OCI-LY7 (cell line): ENCODE data around the gene RTL10. TPM values are rescaled to one million over a fixed set of nuclear protein-coding genes. Genes with fewer than 3 reads are reported as not detected.
A peak's percentile ranks its signal among the peaks of the same experiment; 100 is the strongest.

Experiments used
- BruUV-seq: library from RNA; stranded (reverse); fragments of 400-500 nt; replicated peaks from 2 replicates; lab custom pipeline; 2021; lab: Mats Ljungman, UMichigan
- CTCF ChIA-PET: fragments of 300-600 bp; sonication (Branson Sonifier 250); formaldehyde crosslinking; loops from one replicate; lab custom pipeline; 2022; ENCODE audit warnings: antibody characterized with exemption; ENCODE audit not compliant: unreplicated experiment; lab: Charles Lee
- POLR2A ChIA-PET: fragments of 300-600 bp; sonication (Branson Sonifier 250); formaldehyde crosslinking; loops from one replicate; lab custom pipeline; 2022; ENCODE audit warnings: antibody characterized with exemption; lab: Charles Lee
- DNase-seq: peaks from one replicate; pipeline ENCODE4 v3.0.0-alpha.2; 2015; ENCODE audit warnings: low spot score
- H2AFZ ChIP-seq: fragments of 200-600 bp; sonication (generic), shearing (Covaris generic); 2 replicates; pipeline ENCODE4 v1.6.1; 2014; ENCODE audit warnings: mild to moderate bottlenecking, antibody characterized with exemption, low read length, moderate library complexity
- H3K27ac ChIP-seq: fragments of 200-600 bp; sonication (generic); 2 replicates; pipeline ENCODE4 v1.5.1; 2014; ENCODE audit warnings: mixed run types, low read depth, mild to moderate bottlenecking, moderate library complexity, low read length, inconsistent platforms; ENCODE audit not compliant: poor library complexity, severe bottlenecking
- H3K36me3 ChIP-seq: fragments of 200-600 bp; sonication (generic); 2 replicates; pipeline ENCODE4 v1.6.1; 2014; ENCODE audit warnings: mild to moderate bottlenecking, antibody characterized with exemption, low read length, moderate library complexity, mixed read lengths; ENCODE audit not compliant: insufficient read depth
- H3K4me1 ChIP-seq: fragments of 200-600 bp; sonication (generic); 2 replicates; pipeline ENCODE4 v1.5.1; 2014; ENCODE audit warnings: mild to moderate bottlenecking, low read length; ENCODE audit not compliant: insufficient read depth, poor library complexity, severe bottlenecking
- H3K4me2 ChIP-seq: fragments of 200-600 bp; sonication (generic); 2 replicates; pipeline ENCODE4 v1.6.1; 2014; ENCODE audit warnings: mild to moderate bottlenecking, low read length
- H3K4me3 ChIP-seq: fragments of 200-600 bp; sonication (generic); 2 replicates; pipeline ENCODE4 v1.5.1; 2014; ENCODE audit warnings: mild to moderate bottlenecking, low read depth, low read length; ENCODE audit not compliant: poor library complexity, severe bottlenecking
- H3K79me2 ChIP-seq: fragments of 200-600 bp; sonication (generic); 2 replicates; pipeline ENCODE4 v1.6.1; 2016; ENCODE audit warnings: low read depth, mild to moderate bottlenecking, low read length, moderate library complexity, mixed read lengths; ENCODE audit not compliant: insufficient read depth
- H3K9me2 ChIP-seq: fragments of 200-600 bp; sonication (generic); 2 replicates; pipeline ENCODE4 v1.6.1; 2016; ENCODE audit warnings: mild to moderate bottlenecking, low read length, mixed read lengths; ENCODE audit not compliant: insufficient read depth
- H3K9me3 ChIP-seq: fragments of 200-600 bp; sonication (generic); 2 replicates; pipeline ENCODE4 v1.6.1; 2014; ENCODE audit warnings: mild to moderate bottlenecking, mixed run types, low read length, mixed read lengths
- H4K20me1 ChIP-seq: fragments of 200-600 bp; sonication (generic); 2 replicates; pipeline ENCODE4 v1.6.1; 2014; ENCODE audit warnings: mild to moderate bottlenecking, antibody characterized with exemption, low read length, moderate library complexity, mixed read lengths; ENCODE audit not compliant: insufficient read depth
- EZH2phosphoT487 ChIP-seq: fragments of 200-600 bp; sonication (generic); IDR thresholded peaks from 2 replicates; pipeline ENCODE4 v1.6.1; 2018; ENCODE audit warnings: low read depth, borderline replicate concordance, mild to moderate bottlenecking, mixed run types, antibody characterized with exemption, low read length, moderate library complexity, mixed read lengths
- intact Hi-C: fragments of 100-400 bp; cut with micrococcal nuclease; formaldehyde crosslinking; loops from one replicate; pipeline ENCODE4 v1.10.0; 2022; ENCODE audit not compliant: unreplicated experiment
- total RNA-seq, 2 experiments: library from RNA; depleted of rRNA in 1 of 2; stranded (reverse); fragments of >200 nt in 1 of 2; shearing (Covaris generic) in 1 of 2; gene quantifications; 2 replicates each; pipeline ENCODE4 v1.2.3, GENCODE V29; 2014 to 2022
- TF ChIP-seq, protein P1 (sequence below): fragments of 200-600 bp; sonication (generic); conservative IDR thresholded peaks from 2 replicates; pipeline ENCODE4 v1.5.1; 2014; ENCODE audit warnings: mild to moderate bottlenecking, antibody characterized with exemption, low read length, moderate library complexity, mixed read lengths

Gene RTL10
- total RNA-seq, 2 experiments from 2014 or later = 26.2 to 28.2 TPM

DNA sequence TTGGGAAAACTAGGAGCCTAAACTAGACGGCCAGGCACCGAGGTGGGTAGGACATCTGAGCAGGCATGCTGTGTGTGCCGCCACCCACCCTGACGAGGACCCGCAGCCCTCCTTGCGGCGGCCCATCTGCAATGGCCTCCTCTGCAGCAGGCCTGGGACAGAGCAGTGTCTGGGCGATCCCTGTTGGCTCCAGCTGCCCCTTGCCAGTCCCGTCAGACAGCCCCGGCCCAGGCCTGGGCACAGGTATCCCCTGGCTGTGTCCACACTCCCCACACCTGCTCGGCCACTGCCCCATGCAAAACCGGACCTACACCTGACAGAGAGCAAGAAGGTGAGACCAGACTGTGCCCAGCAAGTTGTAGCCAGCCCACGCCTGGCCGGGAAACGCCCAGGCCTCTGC, 38.7 kb upstream of the RTL10 start:
- Histone ChIP-seq H3K36me3 (peaks cover 21% of the 10 kb centered on the region), H3K79me2 (peaks cover 25% of the 10 kb centered on the region), H3K9me3 (no peaks in the 10 kb centered on the region), H3K4me2 (peak overlapping the region; percentile 91), H2AFZ (no peak overlapping the region), H4K20me1 (no peaks in the 10 kb centered on the region), H3K27ac (peak overlapping the region; percentile 99), H3K4me1 (peaks cover 92% of the 10 kb centered on the region), H3K9me2 (no peaks in the 10 kb centered on the region), H3K4me3 (no peak overlapping the region)
- BruUV-seq = no TSS peak
- TF ChIP-seq EZH2phosphoT487 = no peak
- TF ChIP-seq, protein P1, sequence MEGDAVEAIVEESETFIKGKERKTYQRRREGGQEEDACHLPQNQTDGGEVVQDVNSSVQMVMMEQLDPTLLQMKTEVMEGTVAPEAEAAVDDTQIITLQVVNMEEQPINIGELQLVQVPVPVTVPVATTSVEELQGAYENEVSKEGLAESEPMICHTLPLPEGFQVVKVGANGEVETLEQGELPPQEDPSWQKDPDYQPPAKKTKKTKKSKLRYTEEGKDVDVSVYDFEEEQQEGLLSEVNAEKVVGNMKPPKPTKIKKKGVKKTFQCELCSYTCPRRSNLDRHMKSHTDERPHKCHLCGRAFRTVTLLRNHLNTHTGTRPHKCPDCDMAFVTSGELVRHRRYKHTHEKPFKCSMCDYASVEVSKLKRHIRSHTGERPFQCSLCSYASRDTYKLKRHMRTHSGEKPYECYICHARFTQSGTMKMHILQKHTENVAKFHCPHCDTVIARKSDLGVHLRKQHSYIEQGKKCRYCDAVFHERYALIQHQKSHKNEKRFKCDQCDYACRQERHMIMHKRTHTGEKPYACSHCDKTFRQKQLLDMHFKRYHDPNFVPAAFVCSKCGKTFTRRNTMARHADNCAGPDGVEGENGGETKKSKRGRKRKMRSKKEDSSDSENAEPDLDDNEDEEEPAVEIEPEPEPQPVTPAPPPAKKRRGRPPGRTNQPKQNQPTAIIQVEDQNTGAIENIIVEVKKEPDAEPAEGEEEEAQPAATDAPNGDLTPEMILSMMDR = no peak
- intact Hi-C loops = no loop called here
- CTCF ChIA-PET = no interaction called here
- no peak for DNase-seq
- POLR2A ChIA-PET = no interaction called here

DNA sequence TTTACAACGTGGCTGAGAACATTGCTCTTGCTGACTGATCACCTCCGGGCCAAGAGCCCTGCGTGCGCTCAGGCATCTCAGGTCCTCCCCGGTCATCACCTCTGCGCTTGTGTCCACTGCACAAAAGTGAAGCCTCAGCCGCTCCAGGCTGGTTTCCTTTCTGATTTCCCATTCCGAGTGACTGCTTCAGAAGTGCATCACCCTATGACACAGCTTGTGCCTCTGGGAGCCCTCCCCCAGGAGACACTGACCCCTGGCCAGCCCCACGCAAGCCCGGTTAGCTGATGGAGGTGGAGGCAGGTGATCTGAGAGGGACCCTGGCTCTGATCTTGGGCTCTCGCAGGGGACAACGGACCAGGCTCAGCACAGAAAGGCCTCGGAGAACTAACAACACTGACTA, 38.3 kb upstream of the RTL10 start:
- POLR2A ChIA-PET = no interaction called here
- intact Hi-C loops = no loop called here
- H3K27ac ChIP-seq = peak overlapping the region; percentile 99

More for the DNA sequence above, 38.3 kb upstream of the RTL10 start:
- H2AFZ ChIP-seq = no peak overlapping the region
- peaks cover 29% of the 10 kb centered on the region for H3K79me2 ChIP-seq
- H3K4me1 ChIP-seq = peaks cover 97% of the 10 kb centered on the region
- no peak for TF ChIP-seq EZH2phosphoT487
- TF ChIP-seq, protein P1 = no peak
- peak overlapping the region; percentile 91 for H3K4me2 ChIP-seq
- no peaks in the 10 kb centered on the region for H4K20me1 ChIP-seq
- CTCF ChIA-PET = no interaction called here
- H3K9me3 ChIP-seq = no peaks in the 10 kb centered on the region
- no peaks in the 10 kb centered on the region for H3K9me2 ChIP-seq
- H3K36me3 ChIP-seq = peaks cover 21% of the 10 kb centered on the region
- DNase-seq = no peak
- BruUV-seq = no TSS peak
- peak overlapping the region; percentile 33 for H3K4me3 ChIP-seq
